SH-SY5Y (cell line): ENCODE results near the gene KCNJ6.

Source experiments
- GATA2 ChIP-seq: IDR thresholded peaks from 2 replicates; pipeline ENCODE4 v1.6.1; 2011; ENCODE audit warnings: mild to moderate bottlenecking, low read depth, low read length
- GATA3 ChIP-seq: IDR thresholded peaks from 2 replicates; pipeline ENCODE4 v1.6.1; 2011; ENCODE audit warnings: low read depth, mild to moderate bottlenecking, low read length, moderate library complexity

Gene KCNJ6

GRCh38 chr21:37688952-37689659, 227.2 kb downstream of the KCNJ6 start:
- TF ChIP-seq GATA2: no peak
- no peak for TF ChIP-seq GATA3

GRCh38 chr21:37686991-37687810, 229.1 kb downstream of the KCNJ6 start:
- TF ChIP-seq GATA3 (no peak), GATA2 (no peak)

- no peak for TF ChIP-seq GATA3
- TF ChIP-seq GATA2: no peak
Observed at GRCh38 chr21:37684547-37684946, 231.7 kb downstream of the KCNJ6 start.

GRCh38 chr21:37684115-37684493, 232.2 kb downstream of the KCNJ6 start:
- no peak for TF ChIP-seq GATA3
- TF ChIP-seq GATA2: no peak

GRCh38 chr21:37683396-37684114, 232.7 kb downstream of the KCNJ6 start:
- TF ChIP-seq GATA3: no peak
- TF ChIP-seq GATA2: no peak

- TF ChIP-seq GATA3 (no peak), GATA2 (no peak)
Observed at GRCh38 chr21:37682966-37683365, 233.3 kb downstream of the KCNJ6 start.

GRCh38 chr21:37677006-37677405, 239.3 kb downstream of the KCNJ6 start:
- TF ChIP-seq GATA2: no peak
- no peak for TF ChIP-seq GATA3

- no peak for TF ChIP-seq GATA2
- no peak for TF ChIP-seq GATA3
Observed at GRCh38 chr21:37675202-37675801, 241.0 kb downstream of the KCNJ6 start.

GRCh38 chr21:37673801-37674575, 242.3 kb downstream of the KCNJ6 start:
- TF ChIP-seq GATA3 (no peak), GATA2 (no peak)

GRCh38 chr21:37671381-37671780, 244.9 kb downstream of the KCNJ6 start:
- no peak for TF ChIP-seq GATA2
- no peak for TF ChIP-seq GATA3

- no peak for TF ChIP-seq GATA2
- TF ChIP-seq GATA3: no peak
Observed at GRCh38 chr21:37670883-37671282, 245.4 kb downstream of the KCNJ6 start.

GRCh38 chr21:37669249-37669648, 247.0 kb downstream of the KCNJ6 start:
- TF ChIP-seq GATA2 (no peak), GATA3 (no peak)

- no peak for TF ChIP-seq GATA3
Observed at GRCh38 chr21:37668462-37669239, 247.6 kb downstream of the KCNJ6 start.

- TF ChIP-seq GATA2 (no peak), GATA3 (no peak)
Observed at GRCh38 chr21:37667380-37667779, 248.9 kb downstream of the KCNJ6 start.
